ENCODE results near the gene SCN3B. TPM values are rescaled to one million over a fixed set of nuclear protein-coding genes. Genes with fewer than 3 reads are reported as not detected.

The SCN3B gene
- total and polyA plus RNA-seq, 2 of the 4 experiments (the other 2 are of a cell fraction) = under 0.01 to 0.03 TPM

DNA sequence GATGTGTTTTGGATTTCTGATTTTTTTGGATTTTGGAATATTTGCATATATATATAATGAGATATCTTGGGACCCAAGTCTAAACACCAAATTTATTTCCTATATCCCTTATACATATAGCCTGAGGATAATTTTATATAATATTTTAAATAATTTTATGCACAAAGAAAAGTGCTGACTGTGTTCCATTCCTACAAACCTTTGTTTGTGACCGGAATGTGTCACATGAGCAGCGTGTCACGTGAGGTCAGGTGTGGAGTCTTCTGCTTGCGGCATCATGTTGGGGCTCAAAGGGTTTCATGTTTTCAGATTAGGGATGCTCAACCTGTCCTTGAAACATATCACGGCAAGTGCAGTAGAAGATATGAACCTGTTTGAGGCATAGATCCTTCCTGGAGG, 65.6 kb downstream of the SCN3B start:
- Histone ChIP-seq H2AK5ac (ENCODE audit: low read depth, low read length) (no peak overlapping the region), H3K9ac (ENCODE audit: low read depth, low read length) (no peak overlapping the region), H3K4me2 (ENCODE audit: low read depth, low read length) (no peak overlapping the region), H3K56ac (ENCODE audit: extremely low read depth, insufficient read depth, low read length) (no peak overlapping the region), H4K5ac (ENCODE audit: low read depth, low read length) (no peak overlapping the region), H3K27me3 (ENCODE audit: control insufficient read depth, insufficient read depth, low read length) (no peaks in the 10 kb centered on the region), H2BK20ac (ENCODE audit: low read depth, low read length) (no peak overlapping the region), H4K8ac (ENCODE audit: low read depth in 2 of 2, low read length in 2 of 2) (no peak overlapping the region), H2BK5ac (ENCODE audit: low read depth, low read length, poor library complexity, severe bottlenecking) (no peak overlapping the region), H3K4me1 (ENCODE audit: control insufficient read depth, insufficient read depth, low read length) (peaks cover 7% of the 10 kb centered on the region), H3K9me1 (ENCODE audit: insufficient read depth, low read length) (peaks cover 6% of the 10 kb centered on the region; the same call in 1 of the 2 replicates), H3K27ac (ENCODE audit: insufficient read depth, low read length) (no peak overlapping the region), H4K20me1 (ENCODE audit: insufficient read depth, low read length) (no peaks in the 10 kb centered on the region), H3K9me3 (ENCODE audit: control insufficient read depth, insufficient read depth, low read length) (no peaks in the 10 kb centered on the region), H2AK9ac (replicated peaks; ENCODE audit: low read depth, low read length, poor library complexity) (no peak overlapping the region), H2AFZ (replicated peaks; ENCODE audit: low read length, poor library complexity) (no peak overlapping the region), H3K36me3 (ENCODE audit: control insufficient read depth, insufficient read depth, low read length) (no peaks in the 10 kb centered on the region), H3K23ac (ENCODE audit: low read depth, low read length) (no peak overlapping the region), H2BK15ac (ENCODE audit: low read depth, low read length) (no peak overlapping the region), H4K91ac (ENCODE audit: insufficient read depth, low read depth, low read length) (no peak overlapping the region), H3K4me3 (ENCODE audit: insufficient read depth, low read depth, low read length) (no peak overlapping the region), H2BK120ac (ENCODE audit: low read depth, low read length) (no peak overlapping the region), H3K18ac (ENCODE audit: low read depth, low read length) (no peak overlapping the region), H3K4ac (ENCODE audit: low read depth, low read length) (no peak overlapping the region), H3K79me1 (ENCODE audit: low read depth in 1 of 2, low read length in 2 of 2) (no peaks in the 10 kb centered on the region; a peak in 1 of 4 replicates), H3K14ac (replicated peaks; ENCODE audit: low read depth, low read length) (no peak overlapping the region)
- dilution Hi-C loops (cut with HindIII; ENCODE audit: low sequenced_read_pairs, unreplicated experiment) (no loop called here), in situ Hi-C loops (cut with MboI; ENCODE audit: low sequenced_read_pairs) (no loop called here), intact Hi-C loops (cut with micrococcal nuclease) (no loop called here)
- WGBS, 2 experiments (ENCODE audit: extremely low coverage in 2 of 2, insufficient read length in 1 of 2) = 97% methylated on average over 5 of the region's 5 CpGs; no CpG with 5 or more reads in 1 of the 2 experiments
- ATAC-seq (ENCODE audit: low read depth) (no peak), DNase-seq (no peak)
- BruUV-seq (replicated peaks) = no TSS peak
- TF ChIP-seq MAFK (IDR thresholded peaks at IDR 0.05; ENCODE audit: low read depth, low read length) = peak; percentile 12; the same call in 1 of the 2 replicates
- TF ChIP-seq, protein P1, sequence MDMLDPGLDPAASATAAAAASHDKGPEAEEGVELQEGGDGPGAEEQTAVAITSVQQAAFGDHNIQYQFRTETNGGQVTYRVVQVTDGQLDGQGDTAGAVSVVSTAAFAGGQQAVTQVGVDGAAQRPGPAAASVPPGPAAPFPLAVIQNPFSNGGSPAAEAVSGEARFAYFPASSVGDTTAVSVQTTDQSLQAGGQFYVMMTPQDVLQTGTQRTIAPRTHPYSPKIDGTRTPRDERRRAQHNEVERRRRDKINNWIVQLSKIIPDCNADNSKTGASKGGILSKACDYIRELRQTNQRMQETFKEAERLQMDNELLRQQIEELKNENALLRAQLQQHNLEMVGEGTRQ (IDR thresholded peaks at IDR 0.05; ENCODE audit: low read depth, low read length) = no peak
- no peak for TF ChIP-seq CEBPB (IDR thresholded peaks at IDR 0.05; ENCODE audit: low read depth, low read length)
- no peak for TF ChIP-seq POLR2A (IDR thresholded peaks at IDR 0.05; ENCODE audit: low read depth, low read length)
- TF ChIP-seq MAZ (IDR thresholded peaks at IDR 0.05; ENCODE audit: borderline replicate concordance, low read depth, low read length) = no peak
- TF ChIP-seq BHLHE40 (IDR thresholded peaks at IDR 0.05; ENCODE audit: low read depth, low read length) = no peak
- CTCF ChIA-PET = no interaction called here
- POLR2A ChIA-PET (ENCODE audit: unreplicated experiment) = no interaction called here
